Ramos (cell line): ENCODE measurements around the gene SUMO2.
"Not testable (repeated sequence)": the region's sequence is repeated elsewhere in the genome, so short reads cannot be mapped to it uniquely, and the experiment has no call there.

ENCODE experiments used
- in situ Hi-C: fragments of 300-500 bp; cut with MboI; formaldehyde crosslinking; loops from one replicate; pipeline ENCODE4 v1.14.3; 2022; ENCODE audit warnings: low sequenced_read_pairs; ENCODE audit not compliant: unreplicated experiment

SUMO2 gene

DNA sequence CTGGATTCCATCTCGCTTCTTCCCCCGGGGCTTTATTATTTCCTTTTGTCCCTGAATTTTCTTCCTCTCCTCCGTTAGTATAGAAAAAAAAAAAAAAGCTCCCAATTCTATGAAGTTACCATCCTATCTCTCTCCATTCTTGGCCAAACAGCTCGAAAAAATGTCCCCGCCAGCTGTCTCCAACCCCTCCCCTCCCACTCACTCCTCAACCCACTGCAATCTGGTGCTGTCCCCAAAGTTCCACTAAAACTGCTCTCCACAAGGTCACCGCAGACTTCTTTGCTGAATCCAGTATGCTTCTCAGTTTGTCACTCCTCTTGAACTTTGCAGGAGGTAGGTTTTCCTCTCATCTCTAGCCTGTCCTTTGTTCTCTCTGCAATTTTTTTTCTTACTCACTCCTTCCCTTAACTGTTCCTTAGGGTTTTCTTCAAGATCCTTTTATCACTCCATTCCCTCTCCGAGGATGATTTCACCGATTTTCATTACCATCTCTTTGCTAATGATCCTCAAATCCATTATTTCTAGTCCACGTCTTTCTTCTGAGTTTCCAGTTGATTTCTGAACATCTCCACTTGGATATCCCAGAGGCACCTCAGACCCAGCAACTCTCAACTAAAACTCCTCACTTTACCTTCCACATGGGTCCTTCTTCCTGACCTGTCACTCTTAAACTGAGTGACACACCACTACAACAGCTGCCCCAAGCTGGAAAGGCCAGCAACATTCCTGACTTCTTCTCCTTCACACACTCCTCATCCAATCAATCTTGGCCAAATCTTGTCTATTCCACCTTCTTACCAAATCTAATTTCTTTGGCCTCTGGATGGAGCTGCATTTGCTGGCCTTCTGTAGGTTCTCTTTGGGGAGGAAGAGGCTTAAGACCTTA, 1.5 kb upstream of the SUMO2 start:
- in situ Hi-C loops = no loop called here

GRCh38 chr17:75182319-75182568, 515 bp downstream of the SUMO2 start:
- in situ Hi-C loops = no loop called here

DNA sequence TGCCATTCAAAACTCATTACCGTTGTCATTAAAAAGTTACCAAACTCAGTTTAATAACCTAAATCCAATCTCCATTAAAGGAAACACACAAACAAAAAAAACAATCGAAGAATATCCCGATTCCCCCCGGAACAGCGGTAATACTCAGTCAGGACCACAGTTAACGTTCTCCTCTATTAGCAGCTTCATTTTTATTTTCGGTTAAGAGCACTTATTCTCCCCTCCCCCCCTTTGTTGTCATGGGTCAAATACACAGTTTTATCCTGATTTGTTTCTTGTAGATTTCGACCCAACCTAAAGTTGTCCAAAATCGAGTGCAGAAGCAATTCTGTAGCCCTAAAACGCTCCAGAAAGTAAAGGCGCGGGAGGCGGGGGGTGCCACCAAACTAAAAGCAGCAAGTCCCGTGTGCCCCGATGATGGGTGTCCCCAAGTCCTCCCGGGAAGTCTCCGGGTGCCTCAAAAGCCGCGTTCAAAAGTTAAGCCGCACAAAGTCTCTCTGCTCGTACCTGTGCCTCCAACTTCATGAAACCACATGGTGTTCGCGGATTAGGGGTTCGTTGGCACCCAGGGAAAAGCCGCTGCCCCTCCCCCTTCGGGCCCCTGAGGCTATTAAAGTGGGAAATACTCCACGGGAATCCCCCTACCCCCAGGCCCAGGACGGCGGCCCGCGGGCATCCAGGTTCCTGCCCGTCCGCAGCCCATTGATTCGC, 996 bp downstream of the SUMO2 start:
- in situ Hi-C loops = no loop called here

GRCh38 chr17:75181110-75181509, 1.6 kb downstream of the SUMO2 start:
- in situ Hi-C loops = no loop called here

DNA sequence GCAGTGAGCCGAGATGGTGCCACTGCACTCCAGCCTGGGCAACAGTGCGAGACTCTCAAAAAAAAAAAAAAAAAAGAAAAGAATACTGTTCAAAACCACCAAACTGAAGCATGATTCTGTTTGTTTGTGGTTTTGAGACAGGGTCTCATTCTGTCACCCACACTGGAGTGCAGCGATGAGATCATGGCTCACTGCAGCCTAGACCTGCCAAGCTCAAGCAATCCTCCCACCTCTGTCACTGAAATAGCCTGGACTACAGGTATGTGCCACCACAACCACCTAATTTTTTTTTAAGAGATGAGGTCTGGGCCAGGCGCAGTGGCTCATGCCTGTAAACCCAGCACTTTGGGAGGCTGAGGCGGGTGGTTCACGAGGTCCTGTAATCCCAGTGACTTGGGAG, 4.3 kb downstream of the SUMO2 start:
- in situ Hi-C loops = no loop called here

GRCh38 chr17:75176625-75177024, 6.1 kb downstream of the SUMO2 start:
- in situ Hi-C loops = no loop called here

DNA sequence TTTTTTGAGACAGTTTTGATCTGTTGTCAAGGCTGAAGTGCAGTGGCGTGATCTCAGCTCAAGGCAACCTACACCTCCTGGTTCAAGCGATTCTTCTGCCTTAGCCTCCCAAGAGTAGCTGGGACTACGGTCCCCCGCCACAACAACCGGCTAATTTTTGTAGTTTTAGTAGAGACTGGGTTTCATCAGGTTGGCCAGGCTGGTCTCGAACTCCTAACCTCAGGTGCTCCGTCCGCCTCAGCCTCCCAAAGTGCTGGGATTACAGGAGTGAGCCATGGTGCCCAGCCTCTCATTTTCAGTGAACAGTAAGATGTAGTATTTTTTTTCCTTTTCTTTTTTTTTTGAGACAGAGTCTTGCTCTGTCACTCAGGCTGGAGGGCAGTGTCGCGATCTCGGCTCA, 7.8 kb downstream of the SUMO2 start:
- in situ Hi-C loops = no loop called here

DNA sequence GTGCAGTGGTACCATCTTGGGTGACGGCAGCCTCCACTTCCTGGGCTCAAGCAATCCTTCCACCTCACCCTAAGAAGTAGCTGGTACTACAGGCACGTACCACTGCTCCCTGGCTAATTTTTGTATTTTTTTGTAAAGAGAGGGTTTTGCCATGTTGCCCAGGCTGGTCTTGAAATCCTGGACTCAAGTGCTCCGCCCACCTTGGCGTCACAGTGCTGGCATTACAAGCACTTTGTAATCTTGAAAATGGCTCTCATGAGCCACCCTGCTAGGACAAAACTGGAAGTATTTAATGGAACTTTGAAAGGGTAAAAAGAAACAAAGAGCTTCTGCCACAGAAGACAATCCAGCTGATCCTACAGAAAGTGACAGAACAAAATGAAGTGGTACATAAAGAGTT, 9.2 kb downstream of the SUMO2 start:
- in situ Hi-C loops = no loop called here

- in situ Hi-C loops = no loop called here
Observed at GRCh38 chr17:75168998-75169397, 13.8 kb downstream of the SUMO2 start.

DNA sequence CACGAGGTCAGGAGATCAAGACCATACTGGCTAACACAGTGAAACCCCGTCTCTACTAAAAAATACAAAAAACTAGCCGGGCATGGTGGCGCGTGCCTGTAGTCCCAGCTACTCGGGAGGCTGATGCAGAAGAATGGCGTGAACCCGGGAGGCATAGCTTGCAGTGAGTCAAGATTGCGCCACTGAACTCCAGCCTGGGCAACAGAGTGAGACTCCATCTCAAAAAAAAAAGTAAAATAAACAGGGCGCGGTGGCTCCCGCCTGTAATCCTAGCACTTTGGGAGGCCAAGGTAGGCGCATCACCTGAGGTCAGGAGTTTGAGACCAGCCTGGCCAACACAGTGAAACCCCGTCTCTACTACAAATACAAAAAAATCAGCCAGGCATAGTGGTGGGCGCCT, 18.2 kb downstream of the SUMO2 start:
- in situ Hi-C loops = not testable (repeated sequence)

DNA sequence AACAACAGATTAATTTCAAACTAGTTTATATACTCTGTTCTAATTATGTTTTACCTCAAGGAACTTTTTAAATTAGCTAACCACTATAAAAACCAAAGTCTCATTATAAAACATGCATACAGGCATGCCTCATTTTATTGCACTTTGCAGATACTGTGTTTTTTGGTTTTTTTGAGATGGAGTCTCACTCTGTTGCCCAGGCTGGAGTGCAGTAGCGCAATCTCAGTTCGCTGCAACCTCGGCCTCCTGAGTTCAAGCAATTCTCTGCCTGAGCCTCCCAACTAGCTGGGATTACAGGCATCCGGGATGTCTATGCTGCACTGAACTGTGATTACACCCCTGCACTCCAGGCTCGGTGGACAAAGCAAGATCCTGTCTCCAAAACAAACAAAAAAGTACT, 19.7 kb downstream of the SUMO2 start:
- in situ Hi-C loops = no loop called here

DNA sequence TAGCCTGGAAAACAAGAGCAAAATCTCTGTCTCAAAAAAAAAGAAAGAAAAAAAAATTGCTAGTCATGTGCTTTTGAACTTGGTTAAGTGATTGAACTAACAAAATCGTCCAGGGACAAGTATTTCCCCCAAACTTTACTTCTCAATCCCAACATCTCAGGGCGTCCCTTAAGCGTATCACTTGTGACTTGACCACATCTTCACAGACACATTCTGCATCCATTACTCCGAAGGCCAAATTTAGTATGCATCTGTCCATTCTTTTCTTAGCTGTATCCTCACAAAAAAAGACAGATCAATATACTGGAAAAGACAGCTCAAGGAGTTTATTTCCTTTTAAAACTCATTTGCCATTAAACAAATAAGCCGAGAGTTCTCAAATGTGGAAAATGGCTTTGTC, 22.5 kb downstream of the SUMO2 start:
- in situ Hi-C loops = no loop called here

DNA sequence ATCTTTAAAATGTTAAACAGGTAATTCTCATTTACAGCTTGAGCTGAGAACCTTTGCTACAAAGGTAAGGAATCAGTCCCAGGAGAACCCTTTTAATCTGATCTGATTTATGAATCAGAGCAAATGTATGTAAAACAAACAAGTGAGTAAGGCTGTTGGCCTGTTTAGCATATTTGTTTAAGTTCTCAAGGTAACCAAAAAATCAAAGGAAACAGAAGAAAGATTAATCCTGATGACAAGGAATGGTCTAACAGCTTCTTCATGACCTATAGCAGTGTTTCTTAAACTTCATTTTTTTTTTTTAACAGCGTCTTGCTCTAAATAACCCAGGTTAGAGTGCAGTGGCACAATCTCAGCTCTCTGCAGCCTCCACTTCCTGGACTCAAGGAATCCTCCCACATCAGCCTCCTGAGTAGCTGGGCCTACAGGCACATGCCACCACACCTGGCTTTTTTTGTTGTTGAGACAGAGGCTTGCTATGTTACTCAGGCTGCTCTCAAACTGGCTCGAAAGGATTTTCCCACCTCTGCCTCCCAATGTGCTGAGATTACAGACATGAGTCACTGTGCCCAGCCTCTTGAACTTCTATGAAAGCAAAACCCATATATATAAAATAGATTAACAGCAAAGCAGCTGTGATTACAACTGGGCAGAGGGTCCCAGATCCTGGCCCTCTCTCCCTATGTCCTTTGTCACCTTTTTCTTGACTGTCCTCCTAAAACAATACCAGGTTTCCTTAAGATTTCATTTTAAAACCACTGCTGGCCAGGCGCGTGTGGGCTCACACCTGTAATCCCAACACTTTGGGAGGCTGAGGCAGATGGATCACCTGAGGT, 23.3 kb downstream of the SUMO2 start:
- in situ Hi-C loops = no loop called here

DNA sequence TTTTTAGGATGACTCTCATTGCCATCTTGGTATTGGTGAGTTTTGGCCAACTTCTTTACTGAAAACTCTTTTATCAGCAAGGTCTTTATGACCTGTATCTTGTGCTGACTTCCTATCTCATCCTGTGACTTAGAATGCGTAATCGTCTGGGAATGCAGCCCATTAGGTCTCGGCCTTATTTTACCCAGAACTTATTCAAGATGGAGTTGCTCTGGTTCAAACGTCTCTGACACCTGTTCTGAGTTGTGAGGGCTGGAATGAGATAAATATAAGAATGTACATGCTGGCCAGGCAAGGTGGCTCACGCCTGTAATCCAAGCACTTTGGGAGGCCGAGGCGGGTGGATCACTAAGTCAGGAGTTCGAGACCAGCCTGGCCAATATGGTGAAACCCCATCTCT, 24.3 kb downstream of the SUMO2 start:
- in situ Hi-C loops = not testable (repeated sequence)

DNA sequence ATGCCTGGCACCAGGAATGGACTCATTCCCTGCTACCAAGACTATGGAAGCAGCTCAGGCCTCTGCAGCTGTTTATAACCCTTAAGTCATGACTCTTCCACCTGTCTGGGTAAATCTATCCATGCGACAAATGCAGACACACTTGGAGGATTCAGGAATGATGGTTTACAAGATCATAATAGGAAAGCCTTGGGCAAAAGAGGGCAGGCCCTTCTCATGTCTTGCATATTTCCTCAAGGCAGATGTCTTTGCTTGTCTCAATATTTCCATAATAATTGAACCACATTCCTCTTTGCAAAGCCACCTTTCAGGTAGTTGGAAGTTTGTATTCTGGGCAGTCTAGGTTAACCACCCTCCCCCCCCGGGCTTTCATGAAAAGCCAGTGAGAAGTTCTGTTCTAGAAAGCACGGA, 27.6 kb downstream of the SUMO2 start:
- in situ Hi-C loops = no loop called here

- in situ Hi-C loops = no loop called here
Observed at GRCh38 chr17:75154195-75155106, 28.3 kb downstream of the SUMO2 start, which contains the start of gene JPT1. JPT1 (minus strand) TSS chr17:75154512; CDS start chr17:75154397, 115 bp downstream.

GRCh38 chr17:75153780-75154194, 29.0 kb downstream of the SUMO2 start:
- in situ Hi-C loops = no loop called here

DNA sequence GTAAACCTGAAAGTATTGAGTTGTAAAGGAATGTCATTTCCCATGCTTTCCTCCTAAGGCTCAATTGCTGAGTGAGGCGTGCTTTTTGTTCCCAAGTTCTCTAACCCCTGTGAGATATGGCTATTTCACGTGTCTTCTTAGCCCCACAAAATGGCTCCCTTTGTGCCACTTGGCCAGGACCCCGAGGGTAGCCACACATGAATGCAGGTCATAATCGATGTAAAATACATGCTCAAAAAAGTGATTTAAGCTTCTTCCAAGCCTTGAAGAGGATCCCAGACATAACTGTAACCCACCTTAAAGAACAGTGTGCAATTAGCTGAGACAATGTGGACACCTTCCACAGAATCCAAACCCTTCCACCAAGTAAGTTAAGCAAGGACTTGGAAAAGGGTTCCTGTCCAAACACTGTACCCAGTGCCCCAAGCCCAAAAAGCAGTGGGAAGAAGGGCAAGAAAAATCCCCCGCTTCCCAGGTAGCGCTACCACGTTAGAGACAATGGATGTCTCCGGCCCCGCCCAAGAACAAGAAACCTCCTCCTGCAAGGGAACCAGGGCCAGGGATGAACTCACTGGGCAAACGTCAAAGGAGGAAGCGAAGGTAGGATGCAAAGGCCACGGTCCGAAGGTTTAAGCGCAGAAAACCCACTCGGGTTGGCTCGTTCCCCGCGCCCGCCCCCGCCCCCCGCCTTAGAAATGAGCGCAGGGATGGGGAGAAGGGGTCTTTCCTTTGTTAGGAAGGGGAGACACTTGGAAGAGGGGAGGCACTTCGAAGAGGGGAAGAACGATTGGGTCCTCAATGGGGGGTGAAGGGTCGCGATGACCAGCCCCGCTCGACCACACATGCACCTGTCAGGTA, 29.6 kb downstream of the SUMO2 start:
- in situ Hi-C loops = no loop called here

DNA sequence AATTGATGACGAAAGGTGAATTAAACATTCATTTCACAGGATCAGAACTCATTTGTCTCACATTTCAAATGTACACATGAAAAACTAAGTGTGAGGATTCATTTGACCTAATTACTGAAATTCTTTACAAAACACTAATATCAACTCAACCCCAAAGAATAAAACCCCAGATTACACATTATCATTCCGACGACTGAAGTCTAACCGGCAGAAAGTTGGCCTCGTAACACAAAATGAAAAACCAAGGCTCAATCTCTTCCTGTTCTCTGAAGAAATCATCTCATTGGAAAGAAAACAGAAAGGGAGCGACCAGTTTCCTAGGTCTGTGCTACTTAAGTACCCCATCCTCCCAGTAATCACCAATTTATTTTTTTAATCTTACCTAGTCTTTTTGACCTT, 30.2 kb downstream of the SUMO2 start:
- in situ Hi-C loops = no loop called here
